ENCODE measurements around the gene SCGB2A2. TPM values are rescaled to one million over a fixed set of nuclear protein-coding genes. Genes with fewer than 3 reads are reported as not detected.

Gene SCGB2A2
- total RNA-seq, 1 donor from 2014 or later, result not detected

GRCh38 chr11:62251698-62252097 is 18.3 kb upstream of the SCGB2A2 start:
- TF ChIP-seq, protein P1, sequence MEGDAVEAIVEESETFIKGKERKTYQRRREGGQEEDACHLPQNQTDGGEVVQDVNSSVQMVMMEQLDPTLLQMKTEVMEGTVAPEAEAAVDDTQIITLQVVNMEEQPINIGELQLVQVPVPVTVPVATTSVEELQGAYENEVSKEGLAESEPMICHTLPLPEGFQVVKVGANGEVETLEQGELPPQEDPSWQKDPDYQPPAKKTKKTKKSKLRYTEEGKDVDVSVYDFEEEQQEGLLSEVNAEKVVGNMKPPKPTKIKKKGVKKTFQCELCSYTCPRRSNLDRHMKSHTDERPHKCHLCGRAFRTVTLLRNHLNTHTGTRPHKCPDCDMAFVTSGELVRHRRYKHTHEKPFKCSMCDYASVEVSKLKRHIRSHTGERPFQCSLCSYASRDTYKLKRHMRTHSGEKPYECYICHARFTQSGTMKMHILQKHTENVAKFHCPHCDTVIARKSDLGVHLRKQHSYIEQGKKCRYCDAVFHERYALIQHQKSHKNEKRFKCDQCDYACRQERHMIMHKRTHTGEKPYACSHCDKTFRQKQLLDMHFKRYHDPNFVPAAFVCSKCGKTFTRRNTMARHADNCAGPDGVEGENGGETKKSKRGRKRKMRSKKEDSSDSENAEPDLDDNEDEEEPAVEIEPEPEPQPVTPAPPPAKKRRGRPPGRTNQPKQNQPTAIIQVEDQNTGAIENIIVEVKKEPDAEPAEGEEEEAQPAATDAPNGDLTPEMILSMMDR (IDR thresholded peaks at IDR 0.05; ENCODE audit: partially characterized antibody, unreplicated experiment), result no peak
- Mint-ChIP-seq H3K27me3 (ENCODE audit: unreplicated experiment) (peaks cover 2% of the 10 kb centered on the region), H3K36me3 (ENCODE audit: unreplicated experiment) (peaks cover 12% of the 10 kb centered on the region), H3K4me3 (ENCODE audit: unreplicated experiment) (no peak overlapping the region), H3K4me1 (ENCODE audit: low read depth, unreplicated experiment) (no peaks in the 10 kb centered on the region), H3K27ac (ENCODE audit: unreplicated experiment) (no peak overlapping the region), H3K9me3 (ENCODE audit: unreplicated experiment) (peaks cover 8% of the 10 kb centered on the region)
- DNase-seq, result no peak

DNA sequence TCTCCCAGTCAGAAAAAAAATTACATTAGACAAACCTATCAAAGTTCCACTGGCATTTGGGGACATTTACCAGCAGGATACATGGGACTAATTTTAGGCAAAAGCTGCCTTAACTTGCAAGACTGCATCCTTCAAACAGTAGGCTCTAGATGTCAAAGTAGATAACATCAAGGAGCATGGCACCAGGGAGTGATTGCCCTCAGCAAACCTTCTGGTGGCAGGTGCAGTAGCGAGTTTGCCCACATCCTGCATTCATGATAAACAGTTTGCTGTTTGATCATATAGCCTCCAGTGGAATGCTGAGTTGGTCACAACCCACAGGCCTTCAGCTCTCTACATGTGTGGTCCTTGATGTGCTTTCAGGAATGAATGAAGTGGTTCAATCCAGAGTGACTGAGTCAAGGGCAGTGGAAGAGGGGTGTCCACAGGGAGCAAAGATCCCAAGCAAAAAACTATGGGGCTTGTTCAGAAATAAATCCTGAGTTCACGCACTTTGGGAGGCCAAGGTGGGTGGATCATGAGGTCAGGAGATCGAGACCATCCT is 15.9 kb upstream of the SCGB2A2 start:
- Mint-ChIP-seq H3K4me1 (ENCODE audit: low read depth, unreplicated experiment) (no peaks in the 10 kb centered on the region), H3K4me3 (ENCODE audit: unreplicated experiment) (no peak overlapping the region), H3K9me3 (ENCODE audit: unreplicated experiment) (peaks cover 8% of the 10 kb centered on the region), H3K27me3 (ENCODE audit: unreplicated experiment) (peaks cover 2% of the 10 kb centered on the region), H3K36me3 (ENCODE audit: unreplicated experiment) (peaks cover 12% of the 10 kb centered on the region), H3K27ac (ENCODE audit: unreplicated experiment) (no peak overlapping the region)
- TF ChIP-seq, protein P1 (IDR thresholded peaks at IDR 0.05; ENCODE audit: partially characterized antibody, unreplicated experiment), result no peak
- no peak for DNase-seq

- TF ChIP-seq, protein P1 (IDR thresholded peaks at IDR 0.05; ENCODE audit: partially characterized antibody, unreplicated experiment), result no peak
- peaks cover 6% of the 10 kb centered on the region for H3K36me3 Mint-ChIP-seq (ENCODE audit: unreplicated experiment)
Observed at GRCh38 chr11:62256281-62256680, 13.7 kb upstream of the SCGB2A2 start.

GRCh38 chr11:62260261-62260953 is 9.6 kb upstream of the SCGB2A2 start:
- Mint-ChIP-seq H3K27ac (ENCODE audit: unreplicated experiment) (no peak overlapping the region), H3K27me3 (ENCODE audit: unreplicated experiment) (no peaks in the 10 kb centered on the region), H3K36me3 (ENCODE audit: unreplicated experiment) (no peaks in the 10 kb centered on the region), H3K4me1 (ENCODE audit: low read depth, unreplicated experiment) (no peaks in the 10 kb centered on the region), H3K9me3 (ENCODE audit: unreplicated experiment) (no peaks in the 10 kb centered on the region), H3K4me3 (ENCODE audit: unreplicated experiment) (no peak overlapping the region)
- no peak for DNase-seq
- TF ChIP-seq, protein P1 (IDR thresholded peaks at IDR 0.05; ENCODE audit: partially characterized antibody, unreplicated experiment), result no peak

More at GRCh38 chr11:62256281-62256680, 13.7 kb upstream of the SCGB2A2 start:
- Mint-ChIP-seq H3K27ac (ENCODE audit: unreplicated experiment) (no peak overlapping the region), H3K4me3 (ENCODE audit: unreplicated experiment) (no peak overlapping the region), H3K9me3 (ENCODE audit: unreplicated experiment) (peaks cover 4% of the 10 kb centered on the region), H3K4me1 (ENCODE audit: low read depth, unreplicated experiment) (no peaks in the 10 kb centered on the region), H3K27me3 (ENCODE audit: unreplicated experiment) (peaks cover 2% of the 10 kb centered on the region)
- no peak for DNase-seq

DNA sequence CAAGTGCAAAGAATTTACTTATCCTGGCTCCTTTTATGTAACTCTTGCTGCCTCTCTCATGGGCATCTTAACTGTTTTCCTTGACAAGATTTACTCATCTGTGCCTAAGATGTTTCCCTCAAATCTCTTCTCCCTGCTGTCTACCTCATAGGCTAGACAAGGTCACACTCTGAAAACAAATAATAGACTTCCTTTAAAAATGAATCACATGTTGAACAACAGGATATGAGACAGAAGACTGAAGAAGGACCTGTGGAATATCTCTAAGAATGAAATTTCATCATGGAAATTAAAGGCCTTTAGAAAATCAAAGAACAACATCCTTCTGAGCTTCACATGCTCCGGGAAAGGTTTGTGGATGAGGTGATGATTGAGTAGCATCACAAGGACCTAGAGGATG is 6.0 kb upstream of the SCGB2A2 start:
- Mint-ChIP-seq H3K4me3 (ENCODE audit: unreplicated experiment) (no peak overlapping the region), H3K9me3 (ENCODE audit: unreplicated experiment) (no peaks in the 10 kb centered on the region), H3K27me3 (ENCODE audit: unreplicated experiment) (no peaks in the 10 kb centered on the region), H3K4me1 (ENCODE audit: low read depth, unreplicated experiment) (no peaks in the 10 kb centered on the region), H3K36me3 (ENCODE audit: unreplicated experiment) (no peaks in the 10 kb centered on the region), H3K27ac (ENCODE audit: unreplicated experiment) (no peak overlapping the region)
- TF ChIP-seq, protein P1 (IDR thresholded peaks at IDR 0.05; ENCODE audit: partially characterized antibody, unreplicated experiment), result no peak
- DNase-seq, result no peak

Measured in glutamatergic neuron (in vitro differentiated cells).